HEK293 (cell line): ENCODE data around the gene HTATSF1.

ENCODE experiments used
- ZBTB7A ChIP-seq: fragments of 450-650 bp; formaldehyde crosslinking; IDR thresholded peaks from 2 replicates; pipeline ENCODE4 v1.5.1; 2016; ENCODE audit warnings: low read depth, missing biosample characterization, missing genetic modification characterization
- ZNF423 ChIP-seq: fragments of 450-650 bp; formaldehyde crosslinking; IDR thresholded peaks from 2 replicates; pipeline ENCODE4 v1.5.1; 2016; ENCODE audit warnings: missing biosample characterization, missing genetic modification characterization
- ZNF530 ChIP-seq: fragments of 450-650 bp; formaldehyde crosslinking; IDR thresholded peaks from 2 replicates; pipeline ENCODE4 v1.5.1; 2016; ENCODE audit warnings: low read depth, missing biosample characterization, missing genetic modification characterization
- ZNF549 ChIP-seq: fragments of 450-650 bp; IDR thresholded peaks from 2 replicates; pipeline ENCODE4 v1.5.1; 2018; ENCODE audit warnings: missing biosample characterization, missing genetic modification characterization, mild to moderate bottlenecking, inconsistent platforms, moderate library complexity
- TF ChIP-seq, protein P1 (sequence below): fragments of 450-650 bp; formaldehyde crosslinking; IDR thresholded peaks from 2 replicates; pipeline ENCODE4 v1.5.1; 2016; ENCODE audit warnings: missing biosample characterization, missing genetic modification characterization
- TF ChIP-seq, protein P2 (sequence below): fragments of 450-650 bp; formaldehyde crosslinking; IDR thresholded peaks from 2 replicates; pipeline ENCODE4 v1.5.1; 2016; ENCODE audit warnings: missing biosample characterization, missing genetic modification characterization

DNA sequence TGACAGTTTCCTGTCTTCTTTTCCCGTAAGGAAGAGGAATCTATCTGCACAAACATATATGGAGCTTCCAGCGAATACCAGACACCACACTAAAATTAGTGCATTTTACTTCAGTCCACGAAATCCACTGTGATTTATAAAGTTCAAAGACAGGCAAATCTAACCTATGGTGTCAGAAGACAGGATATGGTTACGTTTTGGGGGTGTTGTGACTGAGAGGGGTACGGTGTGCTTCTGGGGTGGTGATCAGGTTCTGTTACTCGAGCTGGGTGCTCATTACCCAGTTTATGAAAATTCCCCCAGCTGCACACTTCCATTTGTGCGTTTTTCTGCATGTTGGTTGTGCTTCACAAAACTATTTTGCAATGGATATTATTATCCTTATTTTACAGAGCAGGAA is 44.9 kb downstream of the HTATSF1 start:
- TF ChIP-seq, protein P1, sequence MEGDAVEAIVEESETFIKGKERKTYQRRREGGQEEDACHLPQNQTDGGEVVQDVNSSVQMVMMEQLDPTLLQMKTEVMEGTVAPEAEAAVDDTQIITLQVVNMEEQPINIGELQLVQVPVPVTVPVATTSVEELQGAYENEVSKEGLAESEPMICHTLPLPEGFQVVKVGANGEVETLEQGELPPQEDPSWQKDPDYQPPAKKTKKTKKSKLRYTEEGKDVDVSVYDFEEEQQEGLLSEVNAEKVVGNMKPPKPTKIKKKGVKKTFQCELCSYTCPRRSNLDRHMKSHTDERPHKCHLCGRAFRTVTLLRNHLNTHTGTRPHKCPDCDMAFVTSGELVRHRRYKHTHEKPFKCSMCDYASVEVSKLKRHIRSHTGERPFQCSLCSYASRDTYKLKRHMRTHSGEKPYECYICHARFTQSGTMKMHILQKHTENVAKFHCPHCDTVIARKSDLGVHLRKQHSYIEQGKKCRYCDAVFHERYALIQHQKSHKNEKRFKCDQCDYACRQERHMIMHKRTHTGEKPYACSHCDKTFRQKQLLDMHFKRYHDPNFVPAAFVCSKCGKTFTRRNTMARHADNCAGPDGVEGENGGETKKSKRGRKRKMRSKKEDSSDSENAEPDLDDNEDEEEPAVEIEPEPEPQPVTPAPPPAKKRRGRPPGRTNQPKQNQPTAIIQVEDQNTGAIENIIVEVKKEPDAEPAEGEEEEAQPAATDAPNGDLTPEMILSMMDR (tag by site-specific recombination): no peak
- TF ChIP-seq ZNF530 (tag by site-specific recombination) (no peak), ZNF549 (tag by site-specific recombination) (no peak), ZNF423 (tag by site-specific recombination) (no peak), ZBTB7A (tag by site-specific recombination) (no peak)
- TF ChIP-seq, protein P2, sequence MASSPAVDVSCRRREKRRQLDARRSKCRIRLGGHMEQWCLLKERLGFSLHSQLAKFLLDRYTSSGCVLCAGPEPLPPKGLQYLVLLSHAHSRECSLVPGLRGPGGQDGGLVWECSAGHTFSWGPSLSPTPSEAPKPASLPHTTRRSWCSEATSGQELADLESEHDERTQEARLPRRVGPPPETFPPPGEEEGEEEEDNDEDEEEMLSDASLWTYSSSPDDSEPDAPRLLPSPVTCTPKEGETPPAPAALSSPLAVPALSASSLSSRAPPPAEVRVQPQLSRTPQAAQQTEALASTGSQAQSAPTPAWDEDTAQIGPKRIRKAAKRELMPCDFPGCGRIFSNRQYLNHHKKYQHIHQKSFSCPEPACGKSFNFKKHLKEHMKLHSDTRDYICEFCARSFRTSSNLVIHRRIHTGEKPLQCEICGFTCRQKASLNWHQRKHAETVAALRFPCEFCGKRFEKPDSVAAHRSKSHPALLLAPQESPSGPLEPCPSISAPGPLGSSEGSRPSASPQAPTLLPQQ (tag by site-specific recombination): no peak
